Body of pancreas (tissue), 4 donors: ENCODE measurements around the gene CABYR. TPM values are rescaled to one million over a fixed set of nuclear protein-coding genes. Genes with fewer than 3 reads are reported as not detected.

ENCODE experiments used
- ATAC-seq: fragments of 150-250 bp; one replicate; pipeline ENCODE4 v1.9.1; 2016
- DNase-seq, 4 donors: peaks; one replicate each; pipeline ENCODE4 v3.0.0-alpha.2; 2019
- H3K27ac ChIP-seq, 4 donors: fragments of 200-600 bp; sonication (generic); 1 replicate in 3 of 4; 2 replicates in 1 of 4; pipeline versions ENCODE4 v1.5.1 to v1.6.1; 2016 to 2019; ENCODE audit warnings: mild to moderate bottlenecking in 1 of 4, mixed read lengths in 1 of 4, moderate library complexity in 1 of 4
- H3K27me3 ChIP-seq, 2 donors: fragments of 200-600 bp; sonication (generic); one replicate each; pipeline ENCODE4 v1.6.0; 2016; ENCODE audit warnings: mild to moderate bottlenecking in 1 of 2
- H3K36me3 ChIP-seq, 2 donors: fragments of 200-600 bp; sonication (generic); replicated peaks in 1 of 2; 2 replicates each; pipeline ENCODE4 v1.5.1; 2016; ENCODE audit warnings: low read depth in 2 of 2; ENCODE audit not compliant: insufficient read depth in 1 of 2
- H3K4me1 ChIP-seq: fragments of 200-600 bp; sonication (generic); one replicate; pipeline ENCODE4 v1.6.0; 2016
- H3K4me3 ChIP-seq, 2 donors: fragments of 200-600 bp; sonication (generic); 1 replicate in 1 of 2; 2 replicates in 1 of 2; pipeline ENCODE4 v1.5.1; 2016 to 2019
- H3K9me3 ChIP-seq, 3 donors: fragments of 200-600 bp; sonication (generic); 1 replicate in 2 of 3; 2 replicates in 1 of 3; pipeline ENCODE4 v1.5.1; 2016
- POLR2A ChIP-seq, 3 donors: fragments of 450-650 bp; IDR thresholded peaks; one replicate each; pipeline ENCODE4 v1.6.1; 2016; ENCODE audit warnings: antibody characterized with exemption in 3 of 3, mild to moderate bottlenecking in 2 of 3
- WGBS, 2 donors: methylation state at CpG; one replicate each; pipeline ENCODE4 v1.1.5; 2017; 5-methylcytosine and 5-hydroxymethylcytosine counted together
- intact Hi-C: fragments of 100-400 bp; cut with DNase I; formaldehyde crosslinking; loops from one replicate; pipeline ENCODE4 v1.15.1; 2023
- total RNA-seq, 2 donors: library from RNA; depleted of rRNA; stranded (reverse); fragments of >200 nt; gene quantifications; one replicate each; pipeline ENCODE4 v1.1.0, GENCODE V29; 2016
- TF ChIP-seq, protein P1 (sequence below), 7 experiments: fragments of 450-650 bp in 4 of 7; fragments of 200-600 bp in 3 of 7; sonication (generic) in 3 of 7; IDR thresholded peaks; one replicate each; pipeline ENCODE4 v1.5.1; 2016 to 2019; ENCODE audit warnings: antibody characterized with exemption in 7 of 7

CABYR gene
- total RNA-seq, 2 donors from 2014 or later = 0.52 TPM; not detected in 1

DNA sequence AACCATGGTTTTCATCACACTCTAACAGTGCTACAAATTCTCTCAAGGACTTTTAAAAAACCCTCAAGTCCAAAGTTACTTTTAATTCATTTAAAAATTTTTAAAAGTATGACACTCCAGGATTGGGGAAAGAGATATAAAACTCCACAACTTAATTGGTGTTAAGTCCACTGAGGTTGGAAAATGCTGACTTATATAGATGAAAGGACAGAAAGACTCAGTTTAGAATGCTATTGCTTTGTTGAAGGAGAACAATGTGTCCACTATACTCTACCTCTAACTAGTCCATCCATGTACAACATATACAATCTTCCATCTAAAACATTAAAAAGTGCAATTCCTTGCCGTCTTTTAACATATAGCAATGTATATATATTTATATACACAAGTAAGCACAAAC is 41.2 kb downstream of the CABYR start:
- no peaks in the 10 kb centered on the region for H3K27me3 ChIP-seq
- no peak for TF ChIP-seq POLR2A (IDR thresholded peaks at IDR 0.05)
- TF ChIP-seq, protein P1, sequence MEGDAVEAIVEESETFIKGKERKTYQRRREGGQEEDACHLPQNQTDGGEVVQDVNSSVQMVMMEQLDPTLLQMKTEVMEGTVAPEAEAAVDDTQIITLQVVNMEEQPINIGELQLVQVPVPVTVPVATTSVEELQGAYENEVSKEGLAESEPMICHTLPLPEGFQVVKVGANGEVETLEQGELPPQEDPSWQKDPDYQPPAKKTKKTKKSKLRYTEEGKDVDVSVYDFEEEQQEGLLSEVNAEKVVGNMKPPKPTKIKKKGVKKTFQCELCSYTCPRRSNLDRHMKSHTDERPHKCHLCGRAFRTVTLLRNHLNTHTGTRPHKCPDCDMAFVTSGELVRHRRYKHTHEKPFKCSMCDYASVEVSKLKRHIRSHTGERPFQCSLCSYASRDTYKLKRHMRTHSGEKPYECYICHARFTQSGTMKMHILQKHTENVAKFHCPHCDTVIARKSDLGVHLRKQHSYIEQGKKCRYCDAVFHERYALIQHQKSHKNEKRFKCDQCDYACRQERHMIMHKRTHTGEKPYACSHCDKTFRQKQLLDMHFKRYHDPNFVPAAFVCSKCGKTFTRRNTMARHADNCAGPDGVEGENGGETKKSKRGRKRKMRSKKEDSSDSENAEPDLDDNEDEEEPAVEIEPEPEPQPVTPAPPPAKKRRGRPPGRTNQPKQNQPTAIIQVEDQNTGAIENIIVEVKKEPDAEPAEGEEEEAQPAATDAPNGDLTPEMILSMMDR (IDR thresholded peaks at IDR 0.05) = no peak
- intact Hi-C loops = loop anchor here (10.0 kb wide), 1 partner anchor 95 kb away; no protein-coding TSS in a partner anchor
- no peaks in the 10 kb centered on the region for H3K36me3 ChIP-seq
- ATAC-seq (no peak), DNase-seq (no peak)
- no peaks in the 10 kb centered on the region for H3K9me3 ChIP-seq
- H3K27ac ChIP-seq = no peak overlapping the region
- peaks cover 8% of the 10 kb centered on the region for H3K4me1 ChIP-seq
- 84 to 85% methylated on average over 1 of the region's 1 CpG for WGBS, 2 donors
- H3K4me3 ChIP-seq = no peak overlapping the region

DNA sequence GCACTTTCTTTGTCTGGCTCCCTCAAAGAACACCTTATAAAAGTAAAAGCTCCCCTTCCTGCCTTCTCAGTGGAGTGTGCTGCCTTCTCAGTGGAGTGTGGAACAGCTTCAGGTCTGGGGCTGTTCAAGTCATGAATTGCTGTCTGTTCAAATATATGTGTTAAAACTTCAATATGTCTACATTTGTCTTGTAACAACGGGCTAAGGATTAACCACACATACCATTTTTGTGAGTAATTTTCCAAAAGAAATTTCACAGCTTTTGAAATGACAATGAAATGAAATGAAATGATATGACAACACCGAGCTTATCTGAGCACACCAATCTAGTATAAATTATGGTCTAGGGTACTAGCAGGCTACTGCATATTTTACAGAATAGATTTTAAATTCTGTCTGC is 42.9 kb downstream of the CABYR start:
- 62 to 83% methylated on average over 2 of the region's 2 CpGs for WGBS, 2 donors
- intact Hi-C loops = loop anchor here (10.0 kb wide), 1 partner anchor 93 kb away; no protein-coding TSS in a partner anchor
- no peaks in the 10 kb centered on the region for H3K36me3 ChIP-seq
- no peaks in the 10 kb centered on the region for H3K27me3 ChIP-seq
- TF ChIP-seq, protein P1 (IDR thresholded peaks at IDR 0.05) = no peak
- no peak for TF ChIP-seq POLR2A (IDR thresholded peaks at IDR 0.05)
- no peak overlapping the region for H3K27ac ChIP-seq
- ATAC-seq (no peak), DNase-seq (no peak)
- H3K4me3 ChIP-seq = no peak overlapping the region
- H3K4me1 ChIP-seq = peaks cover 8% of the 10 kb centered on the region
- H3K9me3 ChIP-seq = no peaks in the 10 kb centered on the region

DNA sequence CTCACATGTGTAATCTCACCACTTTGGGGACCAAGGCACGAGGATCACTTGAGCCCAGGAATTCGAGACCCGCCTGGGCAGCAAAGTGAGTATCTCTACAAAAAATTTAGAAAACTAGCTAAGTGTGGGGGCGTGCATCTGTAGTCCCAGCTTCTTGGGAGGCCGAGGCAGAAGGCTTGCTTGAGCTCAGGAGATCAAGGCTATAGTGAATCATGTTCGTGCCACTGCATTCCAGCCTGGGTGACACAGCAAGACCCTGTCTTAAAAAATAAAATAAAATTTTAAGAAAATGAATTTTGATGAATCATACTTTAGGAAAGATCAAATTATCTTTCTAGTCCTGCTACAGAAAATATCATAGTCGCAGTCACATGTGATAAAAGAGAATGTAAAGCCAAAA is 46.9 kb downstream of the CABYR start:
- TF ChIP-seq, protein P1 (IDR thresholded peaks at IDR 0.05) = no peak
- no peak for TF ChIP-seq POLR2A (IDR thresholded peaks at IDR 0.05)
- intact Hi-C loops = loop anchor here (10.0 kb wide), 1 partner anchor 89 kb away; no protein-coding TSS in a partner anchor
- Histone ChIP-seq H3K27ac (no peak overlapping the region), H3K4me1 (no peaks in the 10 kb centered on the region), H3K4me3 (no peak overlapping the region), H3K36me3 (no peaks in the 10 kb centered on the region), H3K27me3 (no peaks in the 10 kb centered on the region), H3K9me3 (no peaks in the 10 kb centered on the region)
- ATAC-seq (no peak), DNase-seq (no peak)
- 94 to 95% methylated on average over 7 of the region's 7 CpGs for WGBS, 2 donors

DNA sequence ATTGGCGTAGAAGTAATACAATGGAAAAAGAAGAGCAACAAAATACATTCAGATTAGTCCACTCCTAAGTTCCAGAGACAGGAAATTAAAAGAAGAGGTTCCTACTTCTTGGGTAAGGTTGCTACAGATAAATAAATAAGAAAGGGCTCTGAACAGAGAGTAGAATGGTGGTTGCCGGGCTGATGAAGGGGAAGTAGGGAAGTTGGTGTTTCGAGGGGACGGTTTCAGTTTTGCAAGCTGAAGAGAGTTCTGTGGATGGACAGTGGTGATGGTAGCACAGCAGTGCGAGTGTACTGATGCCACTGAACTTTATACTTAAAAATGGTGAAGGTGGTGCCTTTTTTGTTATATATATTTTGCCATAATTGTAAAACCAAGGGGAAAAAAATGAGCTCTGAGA is 48.2 kb downstream of the CABYR start:
- Histone ChIP-seq H3K4me3 (no peak overlapping the region), H3K36me3 (no peaks in the 10 kb centered on the region), H3K27ac (no peak overlapping the region), H3K9me3 (no peaks in the 10 kb centered on the region), H3K4me1 (no peaks in the 10 kb centered on the region), H3K27me3 (no peaks in the 10 kb centered on the region)
- no peak for TF ChIP-seq POLR2A (IDR thresholded peaks at IDR 0.05)
- TF ChIP-seq, protein P1 (IDR thresholded peaks at IDR 0.05) = no peak
- DNase-seq (no peak), ATAC-seq (no peak)
- intact Hi-C loops = loop anchor here (10.0 kb wide), 1 partner anchor 88 kb away; no protein-coding TSS in a partner anchor
- 71 to 88% methylated on average over 5 of the region's 5 CpGs for whole genome bisulfite sequencing, 2 donors

DNA sequence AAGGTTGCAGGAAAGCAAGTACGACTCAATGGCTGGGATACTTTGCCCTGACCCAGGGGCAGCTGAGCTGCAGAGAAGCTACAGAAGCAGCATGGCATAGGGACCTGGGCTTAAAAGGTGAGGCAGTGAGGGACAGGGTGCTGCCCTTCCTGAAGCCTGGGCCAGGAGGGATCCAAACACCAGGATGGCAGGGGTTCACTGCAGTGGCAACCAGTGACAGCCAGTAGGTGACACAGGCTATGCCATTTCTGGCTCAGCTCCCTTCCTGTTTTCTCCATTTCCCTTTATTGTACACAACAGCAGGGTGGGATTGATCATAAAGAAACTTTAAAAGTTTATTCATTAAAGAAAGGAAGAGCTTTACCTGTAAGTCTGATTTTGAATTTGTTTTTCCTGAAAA is 48.8 kb downstream of the CABYR start:
- 84 to 91% methylated on average over 1 of the region's 1 CpG for WGBS, 2 donors
- no peaks in the 10 kb centered on the region for H3K9me3 ChIP-seq
- no peaks in the 10 kb centered on the region for H3K4me1 ChIP-seq
- ATAC-seq (no peak), DNase-seq (no peak)
- H3K36me3 ChIP-seq = no peaks in the 10 kb centered on the region
- H3K4me3 ChIP-seq = no peak overlapping the region
- intact Hi-C loops = loop anchor here (10.0 kb wide), 1 partner anchor 87 kb away; no protein-coding TSS in a partner anchor
- H3K27me3 ChIP-seq = no peaks in the 10 kb centered on the region
- no peak for TF ChIP-seq POLR2A (IDR thresholded peaks at IDR 0.05)
- TF ChIP-seq, protein P1 (IDR thresholded peaks at IDR 0.05) = no peak
- no peak overlapping the region for H3K27ac ChIP-seq
